Measurements from ENCODE around the gene ADGRA3. TPM values are rescaled to one million over a fixed set of nuclear protein-coding genes. Genes with fewer than 3 reads are reported as not detected.
"Not testable (repeated sequence)": the region's sequence is repeated elsewhere in the genome, so short reads cannot be mapped to it uniquely, and the experiment has no call there.

ADGRA3 gene
- total RNA-seq, 4 donors from 2014 or later = 99.1 to 117 (median 109) TPM

GRCh38 chr4:22477136-22477812 lies 38.6 kb downstream of the ADGRA3 start:
- intact Hi-C loops (cut with DNase I) = no loop called here
- no peaks in the 10 kb centered on the region for H3K27me3 ChIP-seq
- no peak for TF ChIP-seq CTCF (IDR thresholded peaks at IDR 0.05)
- no peak for TF ChIP-seq POLR2A (IDR thresholded peaks at IDR 0.05)
- H3K4me3 ChIP-seq (replicated peaks in 1 of 3) = no peak overlapping the region
- H3K9me3 ChIP-seq = no peaks in the 10 kb centered on the region
- peaks cover 0 to 7% of the 10 kb centered on the region in 2 donors for H3K4me1 ChIP-seq
- H3K27ac ChIP-seq = no peak overlapping the region
- H3K36me3 ChIP-seq = no peaks in the 10 kb centered on the region
- DNase-seq = no peak
- WGBS, 2 donors = 77 to 82% methylated on average over 8 of the region's 8 CpGs

DNA sequence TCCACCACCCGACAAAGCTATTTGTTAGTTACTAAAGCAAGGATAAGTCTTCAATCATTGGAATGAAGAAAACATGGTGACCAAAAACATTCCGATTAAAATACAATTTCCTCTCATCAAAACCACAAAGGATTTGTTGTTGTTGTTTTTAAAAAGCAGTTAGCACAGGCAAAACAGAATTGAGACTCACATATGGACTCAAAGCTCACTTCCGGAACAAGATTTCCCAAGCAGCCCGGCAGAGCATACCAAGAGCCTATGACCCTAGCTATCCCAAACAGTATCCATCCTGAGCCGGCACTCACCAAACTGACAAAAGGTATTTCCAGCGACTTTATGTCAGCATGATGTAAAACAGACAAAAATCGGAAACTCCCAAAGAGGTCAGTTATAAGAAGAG lies 39.9 kb downstream of the ADGRA3 start:
- H3K36me3 ChIP-seq = no peaks in the 10 kb centered on the region
- 93 to 96% methylated on average over 7 of the region's 7 CpGs for WGBS, 2 donors
- no peaks in the 10 kb centered on the region for H3K9me3 ChIP-seq
- no peaks in the 10 kb centered on the region for H3K27me3 ChIP-seq
- H3K4me1 ChIP-seq = peaks cover 0 to 4% of the 10 kb centered on the region in 2 donors
- no peak overlapping the region for H3K27ac ChIP-seq
- TF ChIP-seq CTCF (IDR thresholded peaks at IDR 0.05) (no peak), POLR2A (IDR thresholded peaks at IDR 0.05) (no peak)
- no peak for DNase-seq
- H3K4me3 ChIP-seq (replicated peaks in 1 of 3) = no peak overlapping the region
- intact Hi-C loops (cut with DNase I) = no loop called here

DNA sequence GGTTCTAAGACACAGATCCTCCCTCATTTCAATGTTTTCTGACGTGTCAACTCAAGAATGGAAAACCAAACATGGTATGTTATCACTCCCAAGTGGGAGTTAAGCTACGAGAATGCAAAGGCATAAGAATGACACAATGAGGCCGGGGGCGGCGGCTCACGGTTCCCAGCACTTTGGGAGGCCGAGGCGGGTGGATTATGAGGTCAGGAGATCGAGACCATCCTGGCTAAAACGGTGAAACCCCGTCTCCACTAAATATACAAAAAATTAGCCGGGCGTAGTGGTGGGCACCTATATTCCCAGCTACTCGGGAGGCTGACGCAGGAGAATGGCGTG lies 40.6 kb downstream of the ADGRA3 start:
- H3K27ac ChIP-seq; H3K9me3 ChIP-seq; intact Hi-C loops (cut with DNase I); H3K4me3 ChIP-seq (replicated peaks in 1 of 3); H3K36me3 ChIP-seq; H3K4me1 ChIP-seq; DNase-seq; H3K27me3 ChIP-seq: not testable (repeated sequence)
- WGBS, 2 donors = 94 to 96% methylated on average over 16 of the region's 16 CpGs

- TF ChIP-seq CTCF (IDR thresholded peaks at IDR 0.05) (no peak), POLR2A (IDR thresholded peaks at IDR 0.05) (no peak)
- Histone ChIP-seq H3K36me3 (no peaks in the 10 kb centered on the region), H3K4me1 (no peaks in the 10 kb centered on the region), H3K9me3 (no peaks in the 10 kb centered on the region), H3K4me3 (replicated peaks in 1 of 3) (no peak overlapping the region), H3K27ac (no peak overlapping the region), H3K27me3 (no peaks in the 10 kb centered on the region)
- intact Hi-C loops (cut with DNase I) = no loop called here
- DNase-seq = no peak
- WGBS, 2 donors = 82 to 84% methylated on average over 5 of the region's 5 CpGs
Measured at GRCh38 chr4:22474636-22475310, 41.1 kb downstream of the ADGRA3 start.

DNA sequence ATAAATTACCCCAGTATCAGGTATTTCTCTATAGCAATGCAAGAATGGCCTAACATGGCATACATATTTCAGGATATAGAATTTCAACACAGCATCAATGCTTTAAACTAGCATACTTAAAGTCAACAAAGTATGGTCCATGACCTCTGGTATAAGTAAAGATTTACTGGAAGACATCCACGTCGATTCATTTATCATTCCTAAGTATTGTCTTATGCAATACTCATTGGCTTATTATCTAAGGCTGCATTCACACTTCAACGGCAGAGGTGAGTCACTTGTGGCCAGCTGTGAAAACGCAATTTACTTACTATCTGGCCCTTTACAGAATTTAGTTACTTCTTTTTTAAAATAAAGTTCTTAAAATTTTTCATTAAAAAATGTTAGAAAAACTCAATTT lies 42.6 kb downstream of the ADGRA3 start:
- Histone ChIP-seq H3K36me3 (no peaks in the 10 kb centered on the region), H3K27ac (no peak overlapping the region), H3K4me3 (replicated peaks in 1 of 3) (no peak overlapping the region), H3K9me3 (no peaks in the 10 kb centered on the region), H3K27me3 (no peaks in the 10 kb centered on the region), H3K4me1 (no peaks in the 10 kb centered on the region)
- intact Hi-C loops (cut with DNase I) = no loop called here
- 89 to 91% methylated on average over 4 of the region's 4 CpGs for WGBS, 2 donors
- no peak for DNase-seq
- TF ChIP-seq POLR2A (IDR thresholded peaks at IDR 0.05) (no peak), CTCF (IDR thresholded peaks at IDR 0.05) (no peak)

All from thyroid gland (tissue), 4 donors.